Loucy (cell line): ENCODE measurements around the gene TPGS1.
"Not testable (repeated sequence)": the region's sequence is repeated elsewhere in the genome, so short reads cannot be mapped to it uniquely, and the experiment has no call there.

ENCODE experiments used
- H2AFZ ChIP-seq: fragments of 200-600 bp; sonication (generic); 2 replicates; pipeline ENCODE4 v1.6.0; 2016; ENCODE audit warnings: antibody characterized with exemption, mild to moderate bottlenecking, low read length, moderate library complexity
- H3F3A ChIP-seq: fragments of 200-600 bp; 2 replicates; pipeline ENCODE4 v1.6.0; 2016; ENCODE audit warnings: antibody characterized with exemption, low read depth, mild to moderate bottlenecking
- H3K27me3 ChIP-seq: fragments of 200-600 bp; sonication (generic); 2 replicates; pipeline ENCODE4 v1.6.1; 2014; ENCODE audit warnings: low read length, mild to moderate bottlenecking; ENCODE audit not compliant: insufficient read depth, poor library complexity, severe bottlenecking
- H3K36me3 ChIP-seq: fragments of 200-600 bp; sonication (generic); 2 replicates; pipeline ENCODE4 v1.6.1; 2016; ENCODE audit warnings: low read length; ENCODE audit not compliant: insufficient read depth
- H3K4me1 ChIP-seq: fragments of 200-600 bp; sonication (generic); 2 replicates; pipeline ENCODE4 v1.5.1; 2014; ENCODE audit warnings: low read length, mild to moderate bottlenecking; ENCODE audit not compliant: insufficient read depth, poor library complexity, severe bottlenecking
- H3K4me2 ChIP-seq: fragments of 200-600 bp; sonication (generic); 2 replicates; pipeline ENCODE4 v1.6.0; 2014; ENCODE audit warnings: antibody characterized with exemption, low read length, low read depth, mild to moderate bottlenecking; ENCODE audit not compliant: poor library complexity, severe bottlenecking
- H3K4me3 ChIP-seq: fragments of 200-600 bp; sonication (generic); 2 replicates; pipeline ENCODE4 v1.5.1; 2014; ENCODE audit warnings: low read length, mild to moderate bottlenecking, mixed read lengths; ENCODE audit not compliant: poor library complexity, severe bottlenecking
- H3K79me2 ChIP-seq: fragments of 200-600 bp; sonication (generic); 2 replicates; pipeline ENCODE4 v1.6.1; 2014; ENCODE audit warnings: low read length; ENCODE audit not compliant: insufficient read depth
- H3K9ac ChIP-seq: fragments of 200-600 bp; sonication (generic); 2 replicates; pipeline ENCODE4 v1.6.0; 2014; ENCODE audit warnings: mild to moderate bottlenecking, low read depth, low read length, moderate library complexity; ENCODE audit not compliant: poor library complexity, severe bottlenecking
- H3K9me2 ChIP-seq: fragments of 200-600 bp; sonication (generic); replicated peaks from 2 replicates; pipeline ENCODE4 v1.6.1; 2016; ENCODE audit warnings: low read depth, low read length, mixed read lengths
- H3K9me3 ChIP-seq: fragments of 200-600 bp; sonication (generic); 2 replicates; pipeline ENCODE4 v1.6.1; 2014; ENCODE audit warnings: mild to moderate bottlenecking, antibody characterized with exemption, low read length, low read depth; ENCODE audit not compliant: insufficient read depth
- H4K20me1 ChIP-seq: fragments of 200-600 bp; sonication (generic); 2 replicates; pipeline ENCODE4 v1.6.0; 2014; ENCODE audit warnings: antibody characterized with exemption, low read length, mild to moderate bottlenecking; ENCODE audit not compliant: insufficient read depth, poor library complexity, severe bottlenecking
- CTCF ChIP-seq: fragments of 200-600 bp; sonication (generic); conservative IDR thresholded peaks from 2 replicates; pipeline ENCODE4 v1.5.1; 2014; ENCODE audit warnings: mild to moderate bottlenecking, antibody characterized with exemption, low read length
- EZH2phosphoT487 ChIP-seq: fragments of 200-600 bp; IDR thresholded peaks from 2 replicates; pipeline ENCODE4 v1.6.1; 2018; ENCODE audit warnings: antibody characterized with exemption, mild to moderate bottlenecking, moderate library complexity, borderline replicate concordance

TPGS1 gene

GRCh38 chr19:480016-480855, 27.1 kb upstream of the TPGS1 start:
- Histone ChIP-seq H3K27me3 (no peaks in the 10 kb centered on the region), H2AFZ (no peak overlapping the region), H3K36me3 (no peaks in the 10 kb centered on the region), H3K9me2 (no peaks in the 10 kb centered on the region), H3K9ac (no peak overlapping the region), H3K4me1 (no peaks in the 10 kb centered on the region), H3F3A (no peaks in the 10 kb centered on the region), H3K4me2 (no peak overlapping the region), H4K20me1 (no peaks in the 10 kb centered on the region), H3K79me2 (no peaks in the 10 kb centered on the region), H3K4me3 (no peak overlapping the region), H3K9me3 (no peaks in the 10 kb centered on the region; the same call in 1 of the 2 replicates)
- peak; percentile 68 for TF ChIP-seq CTCF
- no peak for TF ChIP-seq EZH2phosphoT487

- not testable (repeated sequence) for H3K9me3 ChIP-seq, H3F3A ChIP-seq, H3K4me3 ChIP-seq, H3K36me3 ChIP-seq, H3K4me1 ChIP-seq, H3K9ac ChIP-seq, H4K20me1 ChIP-seq, H2AFZ ChIP-seq, H3K4me2 ChIP-seq, H3K9me2 ChIP-seq, H3K27me3 ChIP-seq, H3K79me2 ChIP-seq
Observed at GRCh38 chr19:481100-481499, 26.2 kb upstream of the TPGS1 start.

GRCh38 chr19:482186-483041, 24.9 kb upstream of the TPGS1 start:
- H3K4me3 ChIP-seq = no peak overlapping the region
- no peak overlapping the region for H3K9ac ChIP-seq
- H2AFZ ChIP-seq = no peak overlapping the region
- no peaks in the 10 kb centered on the region for H3K4me1 ChIP-seq
- no peaks in the 10 kb centered on the region for H3K79me2 ChIP-seq
- no peaks in the 10 kb centered on the region for H4K20me1 ChIP-seq
- no peaks in the 10 kb centered on the region for H3K36me3 ChIP-seq
- H3F3A ChIP-seq = no peaks in the 10 kb centered on the region
- no peaks in the 10 kb centered on the region for H3K9me2 ChIP-seq
- H3K27me3 ChIP-seq = no peaks in the 10 kb centered on the region
- no peak overlapping the region for H3K4me2 ChIP-seq
- TF ChIP-seq CTCF (no peak), EZH2phosphoT487 (no peak)
- no peaks in the 10 kb centered on the region; the same call in 1 of the 2 replicates for H3K9me3 ChIP-seq
